Calu3 (cell line): ENCODE results near the gene C6orf62. TPM values are rescaled to one million over a fixed set of nuclear protein-coding genes. Genes with fewer than 3 reads are reported as not detected.
"Not testable (repeated sequence)": the region's sequence is repeated elsewhere in the genome, so short reads cannot be mapped to it uniquely, and the experiment has no call there.

ENCODE experiments used
- BruUV-seq: library from RNA; stranded (reverse); fragments of 400-500 nt; replicated peaks from 2 replicates; lab custom pipeline; 2021; lab: Mats Ljungman, UMichigan
- CTCF ChIA-PET: fragments of 300-600 bp; sonication (Branson Sonifier 250); formaldehyde crosslinking; loops from one replicate; lab custom pipeline; 2022; ENCODE audit warnings: antibody characterized with exemption; lab: Charles Lee
- DNase-seq: peaks from one replicate; pipeline ENCODE4 v3.0.0; 2022
- H3K27ac Mint-ChIP-seq: one replicate; pipeline ENCODE4 v1.8.0; 2022; ENCODE audit warnings: mixed read lengths; ENCODE audit not compliant: unreplicated experiment
- H3K27me3 Mint-ChIP-seq: one replicate; pipeline ENCODE4 v1.8.0; 2022; ENCODE audit warnings: mixed read lengths; ENCODE audit not compliant: unreplicated experiment
- H3K36me3 Mint-ChIP-seq: one replicate; pipeline ENCODE4 v1.8.0; 2022; ENCODE audit warnings: mild to moderate bottlenecking, moderate library complexity, mixed read lengths; ENCODE audit not compliant: insufficient read depth, unreplicated experiment
- H3K4me1 Mint-ChIP-seq: one replicate; pipeline ENCODE4 v1.8.0; 2022; ENCODE audit warnings: mild to moderate bottlenecking, low read depth, mixed read lengths; ENCODE audit not compliant: unreplicated experiment
- H3K4me3 Mint-ChIP-seq: one replicate; pipeline ENCODE4 v1.8.0; 2022; ENCODE audit warnings: mild to moderate bottlenecking, low read depth, moderate library complexity, mixed read lengths; ENCODE audit not compliant: unreplicated experiment
- H3K9me3 Mint-ChIP-seq: one replicate; pipeline ENCODE4 v1.8.0; 2022; ENCODE audit warnings: low read depth, mixed read lengths; ENCODE audit not compliant: unreplicated experiment
- intact Hi-C: fragments of 100-400 bp; cut with micrococcal nuclease; formaldehyde crosslinking; loops from one replicate; pipeline ENCODE4 v1.10.0; 2022; ENCODE audit not compliant: unreplicated experiment
- total RNA-seq: library from RNA; stranded (reverse); gene quantifications from 2 replicates; pipeline ENCODE4 v1.2.3, GENCODE V29; 2022
- TF ChIP-seq, protein P1 (sequence below): fragments of 200-600 bp; IDR thresholded peaks from one replicate; pipeline ENCODE4 v1.8.0; 2022; ENCODE audit warnings: antibody characterized with exemption; ENCODE audit not compliant: unreplicated experiment

Gene C6orf62
- total RNA-seq, 1 experiment from 2014 or later: 334 TPM

DNA sequence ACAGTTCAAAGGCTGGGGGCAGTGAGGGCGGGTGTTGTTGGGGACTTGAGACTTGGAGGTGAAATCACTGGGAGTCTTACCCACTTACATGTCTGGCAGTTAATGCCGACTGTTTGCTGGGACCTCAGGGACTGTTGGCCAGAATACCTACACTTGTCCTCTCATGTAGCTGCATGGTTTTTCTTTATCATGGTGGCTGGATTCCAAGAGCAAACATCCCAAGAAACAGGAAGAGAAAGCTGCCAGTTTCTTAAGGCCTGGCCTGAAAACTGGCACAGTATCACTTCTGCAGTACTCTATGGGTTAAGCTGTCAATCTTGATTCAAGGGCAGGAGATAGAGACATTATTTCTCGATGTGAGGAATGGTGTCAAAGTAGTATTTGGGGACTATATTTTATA lies 19.8 kb upstream of the C6orf62 start:
- TF ChIP-seq, protein P1, sequence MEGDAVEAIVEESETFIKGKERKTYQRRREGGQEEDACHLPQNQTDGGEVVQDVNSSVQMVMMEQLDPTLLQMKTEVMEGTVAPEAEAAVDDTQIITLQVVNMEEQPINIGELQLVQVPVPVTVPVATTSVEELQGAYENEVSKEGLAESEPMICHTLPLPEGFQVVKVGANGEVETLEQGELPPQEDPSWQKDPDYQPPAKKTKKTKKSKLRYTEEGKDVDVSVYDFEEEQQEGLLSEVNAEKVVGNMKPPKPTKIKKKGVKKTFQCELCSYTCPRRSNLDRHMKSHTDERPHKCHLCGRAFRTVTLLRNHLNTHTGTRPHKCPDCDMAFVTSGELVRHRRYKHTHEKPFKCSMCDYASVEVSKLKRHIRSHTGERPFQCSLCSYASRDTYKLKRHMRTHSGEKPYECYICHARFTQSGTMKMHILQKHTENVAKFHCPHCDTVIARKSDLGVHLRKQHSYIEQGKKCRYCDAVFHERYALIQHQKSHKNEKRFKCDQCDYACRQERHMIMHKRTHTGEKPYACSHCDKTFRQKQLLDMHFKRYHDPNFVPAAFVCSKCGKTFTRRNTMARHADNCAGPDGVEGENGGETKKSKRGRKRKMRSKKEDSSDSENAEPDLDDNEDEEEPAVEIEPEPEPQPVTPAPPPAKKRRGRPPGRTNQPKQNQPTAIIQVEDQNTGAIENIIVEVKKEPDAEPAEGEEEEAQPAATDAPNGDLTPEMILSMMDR: no peak
- intact Hi-C loops: no loop called here
- DNase-seq: no peak
- Mint-ChIP-seq H3K27me3 (no peaks in the 10 kb centered on the region), H3K4me3 (no peak overlapping the region), H3K27ac (no peak overlapping the region), H3K36me3 (no peaks in the 10 kb centered on the region), H3K9me3 (peaks cover 7% of the 10 kb centered on the region), H3K4me1 (peaks cover 21% of the 10 kb centered on the region)
- CTCF ChIA-PET: interaction anchor here (0.7 kb wide), 1 partner anchor 1225 kb away, joined by 6 read pairs; no protein-coding TSS in a partner anchor
- BruUV-seq: no TSS peak

DNA sequence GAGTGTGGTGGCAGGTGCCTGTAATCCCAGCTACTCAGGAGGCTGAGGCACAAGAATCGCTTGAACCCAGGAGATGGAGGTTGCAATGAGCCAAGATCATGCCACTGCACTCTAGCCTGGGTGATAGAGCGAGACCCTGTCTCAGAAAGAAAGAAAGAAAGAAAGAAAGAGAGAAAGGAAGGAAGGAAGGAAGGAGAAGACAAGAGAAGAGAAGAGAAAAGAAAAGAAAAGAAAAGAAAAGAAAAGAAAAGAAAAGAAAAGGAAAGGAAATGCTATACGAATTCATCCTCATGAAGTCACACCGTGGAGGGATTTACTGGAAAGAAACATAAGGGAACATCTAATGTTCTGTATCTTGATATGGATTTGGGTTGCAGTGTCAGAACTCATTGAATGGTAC lies 15.8 kb upstream of the C6orf62 start:
- BruUV-seq, H3K27ac Mint-ChIP-seq, DNase-seq, intact Hi-C loops, H3K4me3 Mint-ChIP-seq, H3K27me3 Mint-ChIP-seq, H3K4me1 Mint-ChIP-seq, H3K36me3 Mint-ChIP-seq: not testable (repeated sequence)
- H3K9me3 Mint-ChIP-seq: peaks cover 16% of the 10 kb centered on the region
- CTCF ChIA-PET: interaction anchor here (2.1 kb wide), 1 partner anchor 9 kb away, joined by 6 read pairs; no protein-coding TSS in a partner anchor

DNA sequence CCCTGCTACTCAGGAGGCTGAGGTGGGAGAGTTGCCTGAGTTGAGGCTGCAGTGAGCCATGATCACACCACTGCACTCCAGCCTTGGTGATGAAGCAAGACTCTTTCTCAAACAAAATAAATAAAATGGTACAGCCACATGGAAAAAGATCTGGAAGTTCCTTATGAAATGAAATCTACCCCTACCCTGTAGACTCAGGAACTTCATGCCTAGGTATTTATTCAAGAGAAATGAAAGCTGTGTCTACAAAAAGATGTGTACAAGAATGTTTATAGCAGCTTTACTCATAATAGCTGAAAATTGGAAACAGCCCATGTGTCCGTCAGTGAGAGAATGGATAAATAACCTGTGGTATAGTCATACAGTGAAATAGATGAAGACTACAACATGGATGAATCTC lies 15.2 kb upstream of the C6orf62 start:
- DNase-seq: no peak
- Mint-ChIP-seq H3K9me3 (peaks cover 16% of the 10 kb centered on the region), H3K4me1 (no peaks in the 10 kb centered on the region), H3K36me3 (no peaks in the 10 kb centered on the region), H3K27me3 (no peaks in the 10 kb centered on the region), H3K27ac (no peak overlapping the region), H3K4me3 (no peak overlapping the region)
- BruUV-seq: no TSS peak
- TF ChIP-seq, protein P1: no peak
- intact Hi-C loops: no loop called here
- CTCF ChIA-PET: interaction anchor here (2.1 kb wide), 1 partner anchor 9 kb away, joined by 6 read pairs; no protein-coding TSS in a partner anchor

DNA sequence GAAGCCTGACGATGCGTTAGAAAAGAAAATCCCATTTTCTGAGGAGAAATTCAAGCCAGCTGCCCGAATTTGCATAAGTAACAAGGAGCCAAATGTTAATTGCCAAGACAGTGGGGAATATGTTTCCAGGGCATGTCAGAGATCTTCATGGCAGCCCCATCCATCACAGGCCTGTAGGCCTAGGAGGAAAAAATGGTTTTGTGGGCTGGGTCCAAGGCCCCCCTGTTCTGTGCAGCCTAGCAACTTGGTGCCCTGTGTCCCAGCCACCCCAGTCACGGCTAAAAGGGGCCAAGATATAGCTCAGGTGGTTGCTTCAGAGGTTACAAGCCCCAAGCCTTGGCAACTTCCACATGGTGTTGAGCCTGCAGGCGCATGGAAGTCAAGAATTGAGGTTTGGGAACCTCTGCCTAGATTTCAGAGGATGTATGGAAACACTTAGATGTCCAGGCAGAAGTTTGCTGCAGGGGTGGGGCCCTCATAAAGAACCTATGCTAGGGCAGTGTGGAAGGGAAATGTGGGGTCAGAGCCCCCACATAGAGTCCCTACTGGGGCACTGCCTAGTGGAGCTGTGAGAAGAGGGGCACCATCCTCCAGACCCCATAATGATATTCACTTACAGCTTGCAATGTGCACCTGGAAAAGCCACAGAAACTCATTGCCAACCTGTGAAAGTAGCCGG lies 12.6 kb upstream of the C6orf62 start:
- DNase-seq: not testable (repeated sequence)

DNA sequence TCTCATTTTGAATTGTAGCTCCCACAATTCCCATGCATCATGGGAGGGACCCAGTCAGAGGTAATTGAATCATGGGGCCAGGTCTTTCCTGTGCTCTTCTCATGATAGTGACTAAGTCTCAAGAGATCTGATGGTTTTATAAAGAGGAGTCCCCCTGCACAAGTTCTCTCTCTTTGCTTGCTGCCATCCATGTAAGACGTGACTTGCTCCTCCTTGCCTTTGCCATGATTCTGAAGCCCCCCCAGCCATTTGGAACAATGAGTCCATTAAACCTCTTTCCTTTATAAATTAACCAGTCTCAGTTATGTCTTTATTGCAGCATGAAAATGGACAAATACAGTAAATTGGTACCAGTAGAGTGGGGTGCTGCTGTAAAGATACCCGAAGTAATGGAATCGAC lies 11.7 kb upstream of the C6orf62 start:
- intact Hi-C loops, H3K27me3 Mint-ChIP-seq, H3K4me3 Mint-ChIP-seq, BruUV-seq, CTCF ChIA-PET, H3K4me1 Mint-ChIP-seq, H3K36me3 Mint-ChIP-seq, DNase-seq, H3K27ac Mint-ChIP-seq: not testable (repeated sequence)
- H3K9me3 Mint-ChIP-seq: peaks cover 16% of the 10 kb centered on the region

More for the DNA sequence above, 12.6 kb upstream of the C6orf62 start:
- H3K4me1 Mint-ChIP-seq, H3K27ac Mint-ChIP-seq, H3K27me3 Mint-ChIP-seq, H3K4me3 Mint-ChIP-seq, BruUV-seq, intact Hi-C loops, H3K36me3 Mint-ChIP-seq, CTCF ChIA-PET: not testable (repeated sequence)
- H3K9me3 Mint-ChIP-seq: peaks cover 16% of the 10 kb centered on the region
